NCI-H187 (cell line): ENCODE results near the gene CEBPA.

ENCODE experiments used
- DNase-seq, 2 experiments: peaks; one replicate each; lab custom pipeline; 2025; lab: John Stamatoyannopoulos, UW

The CEBPA gene

GRCh38 chr19:33271246-33272021 is 30.9 kb downstream of the CEBPA start:
- DNase-seq: no peak

- DNase-seq: no peak
These were observed 31.6 kb downstream of the CEBPA start for GRCh38 chr19:33270769-33271168.

DNA sequence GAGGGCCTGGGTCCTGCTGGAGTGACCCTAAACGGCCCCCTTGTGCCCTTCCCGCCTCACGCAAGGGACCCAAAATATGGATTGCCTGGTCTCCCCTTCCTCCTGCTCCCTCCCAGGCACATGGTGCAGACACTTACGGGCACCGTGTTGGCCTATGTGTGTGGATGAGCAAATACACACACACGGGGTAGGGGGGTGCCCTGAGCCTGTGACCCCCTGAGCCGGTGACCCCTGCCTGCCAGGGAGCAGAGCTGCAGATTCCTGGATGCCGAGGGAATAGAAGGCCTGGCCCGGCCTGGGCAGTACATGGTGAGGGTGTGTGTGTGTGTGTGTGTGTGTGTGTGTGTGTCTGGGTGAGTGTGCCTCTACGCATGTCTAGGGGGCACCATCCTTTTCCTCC is 33.3 kb downstream of the CEBPA start:
- DNase-seq: no peak

DNA sequence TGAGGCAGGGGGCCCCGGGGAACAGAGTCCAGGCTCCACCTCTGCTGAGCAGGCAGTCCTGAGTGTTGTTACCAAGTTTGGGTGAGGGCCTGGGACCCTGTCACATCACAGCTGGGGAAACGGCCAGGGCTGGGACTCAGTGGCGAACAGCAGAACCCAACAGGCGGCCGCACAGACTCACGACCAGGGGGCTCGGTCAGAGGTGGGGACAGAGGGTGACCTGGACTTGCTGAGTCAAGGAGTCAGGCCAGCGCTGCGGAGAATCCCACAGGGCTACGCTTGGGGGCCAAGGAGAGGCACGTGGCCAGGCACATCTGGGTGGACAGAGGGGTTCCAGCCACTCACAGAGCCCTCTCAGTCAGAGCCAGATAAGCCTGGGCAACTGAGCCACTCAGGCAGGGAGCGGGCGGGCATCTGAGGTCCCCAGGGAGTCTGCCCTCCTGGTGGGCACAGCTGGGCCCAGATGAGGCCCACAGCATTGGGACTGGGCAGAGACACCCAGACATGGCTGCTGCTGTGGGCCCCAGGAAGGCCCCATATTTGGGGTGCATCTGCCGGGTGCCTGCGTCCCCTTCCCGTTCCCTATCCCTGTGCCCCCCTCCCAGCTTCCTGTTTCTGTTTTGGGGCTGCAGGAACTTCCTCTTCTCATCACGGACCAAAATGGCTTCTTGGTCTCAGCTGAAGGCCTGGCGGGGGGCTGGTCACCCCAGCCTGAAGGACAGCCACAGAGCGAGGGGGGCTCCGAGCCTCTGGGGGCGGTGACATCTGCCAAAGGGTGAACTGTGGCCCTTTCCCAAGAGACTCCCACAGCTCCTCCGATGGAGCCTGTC is 34.0 kb downstream of the CEBPA start:
- no peak for DNase-seq

DNA sequence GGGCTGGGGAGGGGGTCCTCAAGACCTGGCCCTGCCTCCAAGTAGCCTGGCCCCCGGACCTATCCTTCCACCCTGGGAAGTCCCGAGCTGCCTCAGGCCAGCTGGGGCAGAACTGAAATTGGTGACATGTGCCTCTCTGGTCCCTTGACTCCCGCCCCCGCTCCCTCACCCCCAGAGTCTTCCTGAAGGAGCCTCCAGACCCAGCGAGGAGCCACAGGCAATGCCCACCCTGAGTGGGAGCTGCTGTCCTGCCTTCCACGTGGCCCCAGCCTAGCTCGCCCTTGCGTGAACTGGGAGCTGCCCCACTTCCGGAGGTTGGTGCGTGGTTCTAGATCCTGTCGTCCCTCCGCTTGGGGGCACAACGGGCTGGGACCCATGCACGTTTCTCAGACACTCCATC is 34.6 kb downstream of the CEBPA start:
- no peak for DNase-seq

DNA sequence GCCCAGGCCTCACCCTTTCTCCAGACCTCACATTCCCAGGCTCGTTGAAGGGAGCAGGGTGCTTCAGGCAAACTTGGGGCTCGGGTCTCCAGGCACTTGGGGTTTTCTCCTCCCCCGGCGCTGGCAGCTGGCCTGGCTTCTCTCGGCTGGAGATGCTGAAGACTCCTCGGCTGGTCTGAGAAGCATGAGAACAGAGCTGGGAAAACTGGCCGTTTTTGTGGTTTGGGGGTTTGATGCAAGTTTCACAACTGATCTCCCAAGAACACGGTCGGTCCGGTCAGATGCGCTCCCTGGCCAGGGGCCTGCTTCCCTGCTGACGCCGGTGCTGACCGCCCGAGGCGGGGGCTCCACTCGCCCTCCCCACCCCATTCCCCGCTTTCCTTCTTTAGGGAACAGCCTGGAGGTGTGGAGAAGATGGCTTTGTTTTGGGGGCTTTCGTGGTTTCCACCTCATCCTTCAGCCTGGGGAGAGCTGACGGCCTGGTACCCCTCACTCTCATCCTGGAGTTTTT is 35.3 kb downstream of the CEBPA start:
- DNase-seq: no peak

GRCh38 chr19:33264881-33265445 is 37.4 kb downstream of the CEBPA start:
- DNase-seq: no peak

- no peak for DNase-seq
These were observed 38.9 kb downstream of the CEBPA start for GRCh38 chr19:33263325-33264023.

- DNase-seq: no peak
These were observed 40.7 kb downstream of the CEBPA start for GRCh38 chr19:33261511-33262189.

DNA sequence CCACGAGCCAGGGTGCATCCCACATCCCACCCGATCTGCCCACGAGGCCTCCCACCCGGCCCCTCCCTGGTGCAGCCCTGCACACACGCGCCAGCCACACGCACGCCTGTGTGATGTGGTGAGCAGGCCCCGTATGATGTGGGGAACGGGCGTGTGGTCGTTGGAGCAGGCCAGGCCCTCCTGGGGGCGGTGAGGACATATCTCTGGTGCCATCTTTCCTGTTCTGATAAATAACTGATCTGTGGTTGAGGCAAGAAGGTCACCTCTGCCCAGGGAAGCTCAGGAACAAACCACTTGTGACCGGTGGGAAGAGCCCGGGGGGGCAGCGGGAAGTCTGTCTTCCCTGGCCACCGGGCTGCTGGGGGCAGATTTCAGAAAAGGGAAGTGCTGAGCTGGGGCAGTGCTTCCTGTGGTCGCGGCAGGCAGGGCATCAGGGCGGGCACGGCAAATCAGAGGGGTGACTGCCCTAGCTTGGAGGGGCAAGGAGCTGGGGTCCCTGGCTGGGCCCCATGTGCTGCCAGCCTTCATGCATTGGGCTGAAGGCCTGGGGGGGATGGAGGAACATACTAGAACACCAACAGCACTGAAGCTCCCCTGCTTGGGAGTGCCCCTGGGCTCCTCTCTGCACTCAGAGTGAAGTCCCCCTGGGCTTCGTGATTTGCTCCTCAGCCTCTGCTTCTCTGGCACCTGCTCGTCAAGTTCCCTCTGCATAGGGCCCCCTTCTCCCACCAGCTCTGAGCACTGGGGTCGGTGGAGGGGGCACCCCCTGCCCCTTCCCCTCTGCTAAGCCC is 41.5 kb downstream of the CEBPA start:
- no peak for DNase-seq

GRCh38 chr19:33259539-33259938 is 42.8 kb downstream of the CEBPA start:
- no peak for DNase-seq

DNA sequence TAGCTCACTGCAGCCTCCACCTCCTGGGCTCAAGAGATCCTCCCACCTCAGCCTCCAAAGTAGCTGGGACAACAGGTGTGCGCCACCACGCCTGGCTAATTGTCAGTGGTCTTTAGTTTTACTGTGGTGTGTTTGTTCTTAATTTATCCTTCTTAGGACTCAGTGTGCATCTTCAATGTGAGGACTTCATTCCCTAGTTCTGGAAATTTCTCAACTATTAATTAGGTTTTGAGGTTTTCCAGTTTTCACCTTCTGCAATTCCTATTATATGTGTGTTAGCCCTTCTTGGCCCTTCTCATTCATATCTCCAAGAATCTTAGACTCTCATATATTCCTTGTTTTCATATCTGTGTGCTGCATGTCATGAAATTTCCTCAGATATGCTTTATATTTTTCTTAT is 44.5 kb downstream of the CEBPA start:
- DNase-seq: no peak

DNA sequence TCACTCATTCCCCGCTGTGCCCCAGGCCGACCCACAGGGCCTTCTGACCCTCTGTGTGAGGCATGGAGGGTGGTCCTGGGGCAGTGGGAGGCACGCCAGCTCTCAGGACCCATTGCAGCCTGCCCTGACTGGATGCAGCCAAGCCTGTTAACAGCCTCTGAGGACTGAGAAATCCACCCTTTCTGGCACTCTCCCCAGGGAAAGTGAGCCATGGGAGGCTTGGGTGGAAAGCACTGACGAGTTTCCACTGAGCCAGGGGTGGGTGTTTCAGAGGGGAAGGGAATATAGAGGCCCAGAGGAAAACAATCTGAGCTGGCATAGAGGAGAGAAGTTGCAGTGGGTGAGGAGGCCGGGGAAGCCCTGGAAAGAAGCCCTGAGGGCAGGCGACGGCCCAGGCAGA is 46.1 kb downstream of the CEBPA start:
- no peak for DNase-seq

GRCh38 chr19:33255781-33256180 is 46.6 kb downstream of the CEBPA start:
- DNase-seq: no peak

DNA sequence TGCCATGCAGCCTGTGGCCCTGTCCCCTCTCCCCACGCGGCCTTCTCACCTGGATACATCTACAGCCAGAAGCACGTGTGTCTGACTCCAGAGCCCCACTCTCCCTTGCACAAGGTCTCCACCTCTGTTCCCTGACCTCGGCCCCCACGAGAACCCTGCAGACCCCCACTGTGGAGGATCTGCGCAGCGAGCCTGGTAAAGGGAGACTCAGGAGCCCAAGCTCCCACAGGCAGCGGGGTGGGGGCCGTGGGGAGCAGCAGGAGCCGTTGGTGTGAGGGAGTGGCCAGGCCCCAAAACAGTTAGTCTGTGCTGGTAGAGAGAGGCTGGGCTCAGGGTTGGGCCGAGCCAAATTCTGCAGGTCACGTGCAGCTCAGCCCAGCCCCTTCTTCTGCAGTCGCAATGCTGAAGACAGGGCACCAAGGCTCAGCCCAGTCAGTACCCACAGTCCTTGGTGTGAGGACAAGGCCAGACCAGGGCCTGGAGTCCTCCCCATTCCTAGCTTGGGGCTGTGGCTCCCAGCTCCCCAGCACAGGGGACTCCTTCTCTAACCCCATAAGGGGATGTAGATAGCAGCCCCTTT is 48.0 kb downstream of the CEBPA start:
- DNase-seq: no peak

DNA sequence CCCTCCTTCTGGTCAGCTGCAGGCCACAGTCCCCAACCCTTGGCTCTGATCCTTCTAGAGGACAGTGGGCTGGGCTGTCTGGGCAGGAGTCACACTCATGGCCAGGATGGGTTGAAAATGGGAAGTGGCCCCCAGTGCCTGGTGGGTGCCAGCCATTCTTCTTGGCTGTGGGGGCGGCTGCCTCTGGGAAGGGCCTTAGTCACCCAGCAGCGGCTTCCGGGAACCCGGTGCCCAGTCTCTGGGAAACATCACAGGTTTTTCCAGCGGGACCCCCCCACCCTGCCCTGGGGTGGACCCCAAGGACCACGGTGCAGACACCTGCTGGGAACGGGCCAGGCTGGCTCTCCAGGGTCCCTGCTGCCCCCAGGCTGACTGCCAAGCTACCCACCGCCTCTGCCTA is 49.4 kb downstream of the CEBPA start:
- no peak for DNase-seq

GRCh38 chr19:33252418-33252962 is 49.8 kb downstream of the CEBPA start:
- DNase-seq: no peak

DNA sequence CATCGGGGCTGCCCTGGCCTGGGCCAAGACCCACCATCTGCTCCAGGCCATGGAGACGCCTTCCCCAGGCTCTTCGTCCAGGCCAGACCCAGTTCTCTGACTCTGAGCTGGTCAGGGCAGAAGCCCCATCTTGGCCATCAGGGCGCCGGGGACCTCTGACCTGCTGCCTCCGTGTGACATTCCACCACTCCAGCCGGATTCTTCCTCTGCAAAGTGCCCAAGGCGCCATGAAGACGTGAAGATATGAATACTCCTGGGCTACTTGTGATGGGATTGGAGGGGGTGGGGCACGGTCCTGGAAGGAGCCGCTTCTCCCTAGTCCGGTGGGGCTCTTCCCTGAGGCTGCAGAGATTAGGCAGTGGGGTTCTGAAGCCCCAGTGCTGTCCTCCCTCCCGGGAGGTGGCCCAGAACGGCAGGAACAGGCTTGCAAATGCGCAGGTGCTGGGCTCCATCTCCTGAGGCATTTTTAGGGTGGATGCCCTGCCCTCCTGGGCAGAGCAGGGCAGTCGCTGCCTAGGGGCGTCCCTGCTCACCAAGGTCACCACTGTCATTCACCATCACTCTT is 50.7 kb downstream of the CEBPA start:
- DNase-seq: no peak

GRCh38 chr19:33251076-33251475 is 51.3 kb downstream of the CEBPA start:
- no peak for DNase-seq

- DNase-seq: no peak
These were observed 51.8 kb downstream of the CEBPA start for GRCh38 chr19:33250500-33250899.
